ENCODE measurements around the gene AHNAK. TPM values are rescaled to one million over a fixed set of nuclear protein-coding genes. Genes with fewer than 3 reads are reported as not detected.

Gene AHNAK
- total and polyA plus RNA-seq, 11 donors = 84.4 to 861 (median 384) TPM

GRCh38 chr11:62461740-62462507 lies 84.7 kb downstream of the AHNAK start:
- Histone ChIP-seq H3K27ac (peak overlapping the region in 1 of 12 donors; percentile 52), H3K27me3 (no peaks in the 10 kb centered on the region), H3K4me3 (no peak overlapping the region), H3K36me3 (no peaks in the 10 kb centered on the region), H3K4me1 (peaks cover 0 to 38% (median 0%) of the 10 kb centered on the region in 12 donors), H3K9me3 (no peaks in the 10 kb centered on the region)
- intact Hi-C loops (cut with DNase I) = no loop called here
- TF ChIP-seq, protein P1, sequence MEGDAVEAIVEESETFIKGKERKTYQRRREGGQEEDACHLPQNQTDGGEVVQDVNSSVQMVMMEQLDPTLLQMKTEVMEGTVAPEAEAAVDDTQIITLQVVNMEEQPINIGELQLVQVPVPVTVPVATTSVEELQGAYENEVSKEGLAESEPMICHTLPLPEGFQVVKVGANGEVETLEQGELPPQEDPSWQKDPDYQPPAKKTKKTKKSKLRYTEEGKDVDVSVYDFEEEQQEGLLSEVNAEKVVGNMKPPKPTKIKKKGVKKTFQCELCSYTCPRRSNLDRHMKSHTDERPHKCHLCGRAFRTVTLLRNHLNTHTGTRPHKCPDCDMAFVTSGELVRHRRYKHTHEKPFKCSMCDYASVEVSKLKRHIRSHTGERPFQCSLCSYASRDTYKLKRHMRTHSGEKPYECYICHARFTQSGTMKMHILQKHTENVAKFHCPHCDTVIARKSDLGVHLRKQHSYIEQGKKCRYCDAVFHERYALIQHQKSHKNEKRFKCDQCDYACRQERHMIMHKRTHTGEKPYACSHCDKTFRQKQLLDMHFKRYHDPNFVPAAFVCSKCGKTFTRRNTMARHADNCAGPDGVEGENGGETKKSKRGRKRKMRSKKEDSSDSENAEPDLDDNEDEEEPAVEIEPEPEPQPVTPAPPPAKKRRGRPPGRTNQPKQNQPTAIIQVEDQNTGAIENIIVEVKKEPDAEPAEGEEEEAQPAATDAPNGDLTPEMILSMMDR (IDR thresholded peaks at IDR 0.05) = no peak
- TF ChIP-seq POLR2A (IDR thresholded peaks at IDR 0.05) = no peak
- ATAC-seq (peak in 1 of 4 donors; percentile 38), DNase-seq (no peak)
- WGBS, 4 donors = 84 to 87% (median 84%) methylated on average over 15 of the region's 15 CpGs

GRCh38 chr11:62459080-62459479 lies 87.5 kb downstream of the AHNAK start:
- peak in 1 of 4 donors; percentile 31 for ATAC-seq
- WGBS, 4 donors = 73 to 94% (median 90%) methylated on average over 1 of the region's 1 CpG

DNA sequence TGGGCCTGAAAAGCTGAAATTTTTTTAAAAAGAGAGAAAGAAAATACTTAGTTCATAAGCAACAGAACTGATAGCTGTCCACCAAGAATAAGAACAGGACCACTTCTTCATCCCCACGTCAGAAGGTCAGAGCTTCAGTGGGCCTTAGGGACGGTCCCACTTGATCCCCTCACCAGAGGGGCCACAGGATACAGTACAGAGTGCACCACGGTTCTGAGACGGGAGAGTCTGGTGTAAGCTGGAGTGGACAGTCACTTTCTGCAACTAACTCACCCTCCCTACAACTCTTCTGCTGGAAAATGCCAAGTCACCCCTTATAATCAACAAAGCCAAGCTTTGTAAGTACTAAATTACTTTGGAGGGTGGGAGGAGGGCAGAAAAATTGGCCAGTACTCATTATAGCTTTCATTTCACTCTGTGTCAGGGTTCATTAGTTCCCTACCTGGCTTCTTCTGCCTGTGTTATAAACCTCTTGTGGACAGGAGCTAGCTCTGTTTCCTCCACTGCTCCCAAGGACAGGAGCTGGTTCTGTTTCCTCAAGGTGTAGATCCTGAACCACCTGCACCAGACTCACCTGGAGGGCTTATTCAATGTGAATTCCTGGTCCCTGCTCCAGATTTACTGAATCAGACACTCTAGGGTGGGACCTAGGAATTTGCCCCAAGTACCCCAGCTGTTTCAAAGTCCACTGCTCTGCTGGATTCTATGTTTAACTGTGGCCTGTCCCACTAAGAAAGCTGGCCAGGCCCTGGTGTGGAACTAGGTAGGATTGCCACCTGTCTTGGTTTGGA lies 88.2 kb downstream of the AHNAK start:
- intact Hi-C loops (cut with DNase I) = no loop called here
- no peak overlapping the region for H3K4me3 ChIP-seq
- H3K36me3 ChIP-seq = no peaks in the 10 kb centered on the region
- peak in 1 of 4 donors; percentile 29 for ATAC-seq
- peak in 1 of 5 donors; percentile 9 for DNase-seq
- H3K9me3 ChIP-seq = peaks cover 0 to 4% (median 0%) of the 10 kb centered on the region in 12 donors
- H3K27me3 ChIP-seq = no peaks in the 10 kb centered on the region
- peaks cover 0 to 39% (median 0%) of the 10 kb centered on the region in 12 donors for H3K4me1 ChIP-seq
- H3K27ac ChIP-seq = peak overlapping the region in 2 of 12 donors; percentile 48 to 59
- TF ChIP-seq, protein P1 (IDR thresholded peaks at IDR 0.05) = no peak
- TF ChIP-seq POLR2A (IDR thresholded peaks at IDR 0.05) = no peak
- 55 to 89% (median 65%) methylated on average over 3 to 4 of the region's 4 CpGs for WGBS, 4 donors

More at GRCh38 chr11:62459080-62459479, 87.5 kb downstream of the AHNAK start:
- Histone ChIP-seq H3K9me3 (peaks cover 0 to 4% (median 0%) of the 10 kb centered on the region in 12 donors), H3K4me1 (peaks cover 0 to 39% (median 0%) of the 10 kb centered on the region in 12 donors), H3K27me3 (no peaks in the 10 kb centered on the region), H3K4me3 (no peak overlapping the region), H3K27ac (peak overlapping the region in 1 of 12 donors; percentile 59), H3K36me3 (no peaks in the 10 kb centered on the region)
- intact Hi-C loops (cut with DNase I) = no loop called here
- no peak for TF ChIP-seq POLR2A (IDR thresholded peaks at IDR 0.05)
- TF ChIP-seq, protein P1 (IDR thresholded peaks at IDR 0.05) = no peak
- no peak for DNase-seq

DNA sequence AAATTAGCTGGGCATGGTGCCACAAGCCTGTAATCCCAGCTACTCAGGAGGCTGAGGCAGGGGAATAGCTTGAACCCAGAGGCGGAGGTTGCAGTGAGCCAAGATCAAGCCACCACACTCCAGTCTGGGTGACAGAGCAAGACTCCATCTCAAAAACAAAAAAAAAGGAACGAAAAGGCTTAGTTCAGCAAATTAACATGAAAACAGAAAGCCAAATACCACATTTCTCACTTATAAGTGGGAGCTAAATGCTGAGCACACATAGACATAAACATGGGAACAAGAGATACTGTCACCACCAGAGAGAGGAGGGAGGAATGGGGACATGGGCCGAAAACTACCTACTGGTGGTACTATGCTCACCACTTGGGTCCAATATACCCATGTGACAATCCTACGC lies 89.1 kb downstream of the AHNAK start:
- no peak for TF ChIP-seq POLR2A (IDR thresholded peaks at IDR 0.05)
- TF ChIP-seq, protein P1 (IDR thresholded peaks at IDR 0.05) = no peak
- no peak overlapping the region for H3K4me3 ChIP-seq
- H3K27me3 ChIP-seq = no peaks in the 10 kb centered on the region
- no peaks in the 10 kb centered on the region for H3K36me3 ChIP-seq
- H3K4me1 ChIP-seq = peaks cover 0 to 35% (median 0%) of the 10 kb centered on the region in 12 donors
- intact Hi-C loops (cut with DNase I) = no loop called here
- ATAC-seq (no peak), DNase-seq (no peak)
- WGBS, 4 donors = 83 to 90% (median 88%) methylated on average over 4 of the region's 4 CpGs
- peak overlapping the region in 1 of 12 donors; percentile 48 for H3K27ac ChIP-seq
- peaks cover 0 to 4% (median 0%) of the 10 kb centered on the region in 12 donors for H3K9me3 ChIP-seq
